ENCODE data around the gene NUBP2. TPM values are rescaled to one million over a fixed set of nuclear protein-coding genes. Genes with fewer than 3 reads are reported as not detected.

Gene NUBP2
- total and polyA plus RNA-seq, 2 experiments from 2014 or later: 79.4 to 175 TPM

DNA sequence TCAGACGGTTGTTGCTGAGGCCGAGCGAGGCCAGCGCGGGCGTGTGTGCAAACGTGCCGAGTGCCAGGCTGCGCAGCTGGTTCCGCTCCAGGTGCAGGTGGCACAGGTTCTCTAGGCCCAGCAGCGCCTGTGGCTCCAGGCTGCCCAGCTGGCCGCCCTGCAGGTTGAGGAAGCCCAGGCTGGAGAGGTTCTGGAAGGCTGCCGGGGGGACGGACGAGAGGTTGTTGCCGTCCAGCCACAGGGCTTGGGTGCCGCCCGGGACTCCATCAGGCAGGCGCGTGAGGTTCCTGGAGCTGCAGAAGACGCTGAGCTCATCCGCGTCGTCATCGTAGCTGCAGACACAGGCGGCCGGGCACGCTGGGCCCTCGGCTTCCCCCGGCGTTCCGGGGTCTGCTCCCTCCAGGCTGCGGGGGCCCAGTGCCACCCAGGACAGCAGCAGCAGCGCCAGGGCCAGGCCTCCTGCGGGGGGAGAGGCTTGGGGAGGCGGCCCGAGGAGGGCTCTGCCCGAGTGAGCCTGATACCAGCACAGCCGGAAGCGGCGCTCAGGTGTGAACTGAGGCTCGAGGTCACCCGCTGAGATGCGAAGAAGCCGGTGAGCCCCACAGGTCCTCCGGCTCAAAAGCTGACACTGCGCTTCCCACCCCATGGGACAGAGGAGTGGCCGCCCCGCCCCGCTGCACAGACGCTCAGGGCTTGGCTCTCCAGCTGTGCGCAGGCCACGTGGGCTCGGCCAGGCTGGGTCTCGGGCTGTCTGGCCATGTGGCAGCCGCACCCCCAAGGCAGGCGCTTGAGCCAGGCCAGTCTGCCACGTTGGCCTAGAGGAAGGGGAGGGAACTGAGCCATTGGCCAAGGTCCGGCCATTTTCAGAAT, 9.4 kb downstream of the NUBP2 start:
- H3K4me1 Mint-ChIP-seq: no peaks in the 10 kb centered on the region
- TF ChIP-seq ZNF114 (CRISPR knock-in tag; IDR thresholded peaks at IDR 0.05) (no peak), ZNF331 (CRISPR knock-in tag; IDR thresholded peaks at IDR 0.05; ENCODE audit: low read depth) (no peak), EZH2phosphoT487 (IDR thresholded peaks at IDR 0.05; ENCODE audit: unreplicated experiment) (no peak)
- Histone ChIP-seq H3K9me2 (ENCODE audit: insufficient read depth) (no peaks in the 10 kb centered on the region), H3K27ac (ENCODE audit: low read depth) (no peak overlapping the region), H3K27me3 (ENCODE audit: insufficient read depth) (no peaks in the 10 kb centered on the region), H3K4me1 (ENCODE audit: insufficient read depth) (no peaks in the 10 kb centered on the region), H3F3A (replicated peaks; ENCODE audit: low read depth) (no peaks in the 10 kb centered on the region), H2AFZ (no peak overlapping the region), H3K79me2 (replicated peaks; ENCODE audit: insufficient read depth) (no peaks in the 10 kb centered on the region), H4K20me1 (replicated peaks; ENCODE audit: insufficient read depth) (no peaks in the 10 kb centered on the region), H3K4me3 (no peak overlapping the region), H3K4me2 (no peak overlapping the region), H3K36me3 (ENCODE audit: insufficient read depth) (no peaks in the 10 kb centered on the region)
- ATAC-seq (no peak), DNase-seq (ENCODE audit: low spot score) (no peak)
- H3K36me3 Mint-ChIP-seq (ENCODE audit: low read depth): peaks cover 17% of the 10 kb centered on the region
- no peaks in the 10 kb centered on the region for H3K27me3 Mint-ChIP-seq (ENCODE audit: insufficient read depth, low read depth, poor library complexity)
- H3K9me3 Mint-ChIP-seq: peaks cover 11% of the 10 kb centered on the region
- no peak overlapping the region for H3K27ac Mint-ChIP-seq
- no peak overlapping the region for H3K4me3 Mint-ChIP-seq

DNA sequence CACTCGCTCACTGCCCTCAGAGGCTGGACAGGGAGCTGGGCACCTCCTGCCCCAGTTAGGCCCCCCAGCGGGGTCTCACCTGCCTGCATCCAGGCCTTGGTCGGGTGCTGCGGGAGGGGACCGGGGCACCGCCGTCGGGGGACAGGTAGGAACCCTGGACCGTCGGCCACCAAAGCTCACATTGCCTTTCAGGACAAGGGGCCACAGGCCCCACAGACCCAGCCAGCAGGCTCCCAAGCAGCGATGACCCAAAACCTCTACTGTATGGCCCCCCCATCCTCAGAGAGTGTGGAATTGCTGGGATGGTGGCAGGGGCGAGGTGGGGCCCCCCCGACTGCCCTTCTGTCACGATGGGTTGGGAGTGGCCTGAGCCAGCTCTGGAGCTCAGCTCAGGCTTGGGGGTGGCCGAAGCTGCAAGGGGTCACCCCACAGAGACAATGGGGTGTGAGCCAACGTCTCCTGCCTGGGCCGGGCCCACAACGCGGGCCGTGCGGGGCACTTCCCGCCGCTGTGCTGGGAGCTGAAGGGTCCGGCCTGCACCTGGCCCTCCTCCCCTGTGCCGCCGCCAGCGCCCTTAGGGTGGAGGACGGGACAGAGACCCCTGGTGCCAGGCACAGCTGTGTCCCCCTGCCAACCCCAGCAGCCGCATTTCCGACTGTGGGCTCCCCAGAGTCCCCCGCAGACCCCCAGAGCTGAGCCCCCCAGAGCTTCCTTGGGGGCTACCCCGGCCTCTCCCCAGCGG, 10.2 kb downstream of the NUBP2 start:
- Mint-ChIP-seq H3K27ac (no peak overlapping the region), H3K9me3 (peaks cover 19% of the 10 kb centered on the region), H3K4me1 (no peaks in the 10 kb centered on the region), H3K27me3 (ENCODE audit: insufficient read depth, low read depth, poor library complexity) (no peaks in the 10 kb centered on the region), H3K36me3 (ENCODE audit: low read depth) (peaks cover 25% of the 10 kb centered on the region), H3K4me3 (no peak overlapping the region)
- no peak overlapping the region for H2AFZ ChIP-seq
- H3K4me3 ChIP-seq: no peak overlapping the region
- DNase-seq (ENCODE audit: low spot score) (no peak), ATAC-seq (no peak)
- no peaks in the 10 kb centered on the region for H3K9me2 ChIP-seq (ENCODE audit: insufficient read depth)
- H3F3A ChIP-seq (replicated peaks; ENCODE audit: low read depth): no peaks in the 10 kb centered on the region
- H3K27ac ChIP-seq (ENCODE audit: low read depth): no peak overlapping the region
- H3K36me3 ChIP-seq (ENCODE audit: insufficient read depth): no peaks in the 10 kb centered on the region; the same call in 1 of the 2 replicates
- no peaks in the 10 kb centered on the region for H3K4me1 ChIP-seq (ENCODE audit: insufficient read depth)
- no peak overlapping the region for H3K4me2 ChIP-seq
- no peaks in the 10 kb centered on the region for H3K79me2 ChIP-seq (replicated peaks; ENCODE audit: insufficient read depth)
- H4K20me1 ChIP-seq (replicated peaks; ENCODE audit: insufficient read depth): no peaks in the 10 kb centered on the region
- no peaks in the 10 kb centered on the region for H3K27me3 ChIP-seq (ENCODE audit: insufficient read depth)
- TF ChIP-seq NANOG (IDR thresholded peaks at IDR 0.05; ENCODE audit: borderline replicate concordance) (no peak), JUNB (IDR thresholded peaks at IDR 0.05; ENCODE audit: unreplicated experiment) (no peak), ZNF114 (CRISPR knock-in tag; IDR thresholded peaks at IDR 0.05) (no peak), EZH2phosphoT487 (IDR thresholded peaks at IDR 0.05; ENCODE audit: unreplicated experiment) (no peak), ZNF331 (CRISPR knock-in tag; IDR thresholded peaks at IDR 0.05; ENCODE audit: low read depth) (no peak)
- TF ChIP-seq, protein P1, sequence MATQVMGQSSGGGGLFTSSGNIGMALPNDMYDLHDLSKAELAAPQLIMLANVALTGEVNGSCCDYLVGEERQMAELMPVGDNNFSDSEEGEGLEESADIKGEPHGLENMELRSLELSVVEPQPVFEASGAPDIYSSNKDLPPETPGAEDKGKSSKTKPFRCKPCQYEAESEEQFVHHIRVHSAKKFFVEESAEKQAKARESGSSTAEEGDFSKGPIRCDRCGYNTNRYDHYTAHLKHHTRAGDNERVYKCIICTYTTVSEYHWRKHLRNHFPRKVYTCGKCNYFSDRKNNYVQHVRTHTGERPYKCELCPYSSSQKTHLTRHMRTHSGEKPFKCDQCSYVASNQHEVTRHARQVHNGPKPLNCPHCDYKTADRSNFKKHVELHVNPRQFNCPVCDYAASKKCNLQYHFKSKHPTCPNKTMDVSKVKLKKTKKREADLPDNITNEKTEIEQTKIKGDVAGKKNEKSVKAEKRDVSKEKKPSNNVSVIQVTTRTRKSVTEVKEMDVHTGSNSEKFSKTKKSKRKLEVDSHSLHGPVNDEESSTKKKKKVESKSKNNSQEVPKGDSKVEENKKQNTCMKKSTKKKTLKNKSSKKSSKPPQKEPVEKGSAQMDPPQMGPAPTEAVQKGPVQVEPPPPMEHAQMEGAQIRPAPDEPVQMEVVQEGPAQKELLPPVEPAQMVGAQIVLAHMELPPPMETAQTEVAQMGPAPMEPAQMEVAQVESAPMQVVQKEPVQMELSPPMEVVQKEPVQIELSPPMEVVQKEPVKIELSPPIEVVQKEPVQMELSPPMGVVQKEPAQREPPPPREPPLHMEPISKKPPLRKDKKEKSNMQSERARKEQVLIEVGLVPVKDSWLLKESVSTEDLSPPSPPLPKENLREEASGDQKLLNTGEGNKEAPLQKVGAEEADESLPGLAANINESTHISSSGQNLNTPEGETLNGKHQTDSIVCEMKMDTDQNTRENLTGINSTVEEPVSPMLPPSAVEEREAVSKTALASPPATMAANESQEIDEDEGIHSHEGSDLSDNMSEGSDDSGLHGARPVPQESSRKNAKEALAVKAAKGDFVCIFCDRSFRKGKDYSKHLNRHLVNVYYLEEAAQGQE (IDR thresholded peaks at IDR 0.05; ENCODE audit: unreplicated experiment): no peak
- TF ChIP-seq, protein P2, sequence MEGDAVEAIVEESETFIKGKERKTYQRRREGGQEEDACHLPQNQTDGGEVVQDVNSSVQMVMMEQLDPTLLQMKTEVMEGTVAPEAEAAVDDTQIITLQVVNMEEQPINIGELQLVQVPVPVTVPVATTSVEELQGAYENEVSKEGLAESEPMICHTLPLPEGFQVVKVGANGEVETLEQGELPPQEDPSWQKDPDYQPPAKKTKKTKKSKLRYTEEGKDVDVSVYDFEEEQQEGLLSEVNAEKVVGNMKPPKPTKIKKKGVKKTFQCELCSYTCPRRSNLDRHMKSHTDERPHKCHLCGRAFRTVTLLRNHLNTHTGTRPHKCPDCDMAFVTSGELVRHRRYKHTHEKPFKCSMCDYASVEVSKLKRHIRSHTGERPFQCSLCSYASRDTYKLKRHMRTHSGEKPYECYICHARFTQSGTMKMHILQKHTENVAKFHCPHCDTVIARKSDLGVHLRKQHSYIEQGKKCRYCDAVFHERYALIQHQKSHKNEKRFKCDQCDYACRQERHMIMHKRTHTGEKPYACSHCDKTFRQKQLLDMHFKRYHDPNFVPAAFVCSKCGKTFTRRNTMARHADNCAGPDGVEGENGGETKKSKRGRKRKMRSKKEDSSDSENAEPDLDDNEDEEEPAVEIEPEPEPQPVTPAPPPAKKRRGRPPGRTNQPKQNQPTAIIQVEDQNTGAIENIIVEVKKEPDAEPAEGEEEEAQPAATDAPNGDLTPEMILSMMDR (conservative IDR thresholded peaks at IDR 0.05; ENCODE audit: low read depth in 2 of 2): no peak
